Epidermal melanocyte (primary cell): ENCODE results near the gene PTPRR.

Source experiments
- DNase-seq: peaks from one replicate; pipeline ENCODE4 v3.0.0; 2011; ENCODE audit warnings: low spot score; ENCODE audit not compliant: insufficient read length

The PTPRR gene

GRCh38 chr12:70920251-70920851, at the start of gene PTPRR:
Gene PTPRR, minus strand, starts transcription at chr12:70920738. Its CDS starts 348 bp downstream, at chr12:70920390.
- no peak for DNase-seq

DNA sequence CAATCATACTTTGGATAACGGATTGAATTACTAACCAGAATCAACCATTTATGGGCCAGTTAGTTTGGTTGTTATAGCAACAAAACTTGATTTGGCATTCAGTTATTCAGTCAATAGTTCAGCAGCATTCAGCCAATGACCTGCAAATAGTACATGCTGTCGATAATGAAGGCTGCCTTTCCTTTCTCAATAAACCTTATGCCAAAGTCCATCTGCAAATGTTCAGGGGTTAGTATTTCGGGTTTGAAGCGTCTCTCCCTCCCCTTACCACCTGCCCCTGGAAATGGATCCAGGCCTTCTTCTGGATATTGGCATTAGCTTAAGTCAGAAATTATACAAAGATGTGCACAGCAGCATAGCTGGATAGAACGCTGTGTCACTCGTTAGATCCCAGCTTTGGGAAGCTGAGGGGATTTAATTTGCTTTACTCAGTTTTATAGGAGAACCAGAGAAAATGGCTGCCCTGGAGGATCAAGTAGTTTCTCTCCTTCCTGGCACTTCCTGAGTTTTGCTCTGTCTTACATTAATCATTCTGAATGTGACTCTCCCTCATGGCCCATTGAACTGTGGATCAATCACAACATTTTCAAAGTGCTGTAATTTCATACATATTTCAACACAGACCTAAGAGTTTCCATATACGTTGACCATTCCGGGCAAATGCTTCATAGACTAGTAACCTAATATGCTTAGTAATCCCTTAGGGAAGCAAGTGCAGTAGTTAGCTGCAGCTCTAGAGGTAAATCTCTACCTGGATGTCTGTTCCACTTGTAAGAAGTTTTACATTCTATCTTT, 46.7 kb upstream of the PTPRR start:
- DNase-seq: no peak

DNA sequence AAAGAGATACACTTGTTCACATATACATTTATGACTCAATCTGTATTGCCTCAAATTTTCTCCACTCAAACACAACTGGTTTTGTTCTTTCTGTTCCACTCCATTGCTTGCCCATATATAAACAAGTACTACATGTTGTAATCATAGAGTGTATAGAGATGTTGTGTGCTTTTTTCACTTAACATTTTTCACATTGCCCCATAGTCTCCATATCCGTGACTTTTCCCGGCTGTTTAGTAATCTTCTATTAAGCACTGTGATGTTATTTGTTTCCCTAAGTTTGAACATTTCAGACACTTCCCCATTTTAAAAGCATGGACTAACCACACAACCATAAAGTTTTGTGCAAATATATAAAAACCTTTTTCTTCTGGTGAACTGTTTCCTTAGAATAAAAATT, 45.5 kb upstream of the PTPRR start:
- DNase-seq: no peak

DNA sequence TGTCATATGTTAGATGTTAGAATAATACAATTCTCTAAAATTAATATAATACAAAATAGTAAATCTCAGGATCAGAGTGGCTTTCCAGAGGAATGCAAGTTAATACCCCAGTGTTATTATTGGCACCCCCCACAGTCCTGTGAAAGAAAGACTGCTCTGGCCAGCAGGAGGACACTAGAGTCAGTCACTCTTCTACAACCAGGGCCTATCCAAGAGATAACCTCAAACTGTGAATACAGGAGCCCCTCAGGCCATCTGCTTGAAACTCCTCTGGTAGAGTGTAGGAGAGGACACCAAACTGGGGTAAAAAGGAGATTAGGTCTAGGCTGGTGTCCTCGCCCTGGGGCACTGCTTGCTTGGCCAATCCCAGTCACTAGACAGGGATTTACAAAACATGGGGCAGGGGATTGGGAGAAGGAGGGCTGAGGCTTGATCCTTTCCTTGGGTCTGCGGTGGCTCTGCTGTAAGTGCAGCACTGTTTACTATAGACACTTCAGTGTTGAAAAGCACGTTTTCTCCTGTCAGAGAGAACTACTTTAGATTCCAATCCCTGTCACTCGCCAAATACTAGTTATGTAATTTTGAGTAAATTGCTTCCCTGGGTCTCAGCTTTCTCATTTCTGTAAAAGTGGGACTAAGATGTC, 44.5 kb upstream of the PTPRR start:
- no peak for DNase-seq

- DNase-seq: no peak
Measured at GRCh38 chr12:70963081-70963660, 42.6 kb upstream of the PTPRR start.

DNA sequence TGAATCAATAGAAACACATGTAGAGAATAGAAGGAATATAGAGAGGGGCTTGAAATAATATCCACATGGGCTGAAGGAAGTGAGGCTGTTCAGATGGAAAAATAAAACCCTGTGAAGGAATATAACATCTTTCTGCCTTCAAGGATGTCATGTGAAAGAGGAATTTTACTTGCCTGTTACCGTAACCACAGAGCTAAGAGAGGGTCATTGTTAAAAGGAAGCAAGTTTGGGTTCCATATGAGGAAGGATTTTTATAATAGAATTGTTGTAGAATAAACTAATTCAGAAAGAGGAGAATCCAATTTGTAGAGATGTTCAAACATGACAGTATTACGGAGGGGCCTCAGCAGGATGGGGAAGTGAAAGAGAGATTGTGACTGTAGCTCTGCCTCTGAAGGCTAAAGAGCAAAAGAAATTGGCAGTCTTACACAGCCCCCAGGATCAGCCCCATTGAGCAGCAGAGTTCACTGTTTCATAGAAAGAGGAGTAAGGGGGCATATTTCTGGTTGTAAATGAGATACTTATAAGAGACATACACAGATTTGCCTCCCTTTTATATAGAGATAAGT, 41.8 kb upstream of the PTPRR start:
- DNase-seq: no peak

DNA sequence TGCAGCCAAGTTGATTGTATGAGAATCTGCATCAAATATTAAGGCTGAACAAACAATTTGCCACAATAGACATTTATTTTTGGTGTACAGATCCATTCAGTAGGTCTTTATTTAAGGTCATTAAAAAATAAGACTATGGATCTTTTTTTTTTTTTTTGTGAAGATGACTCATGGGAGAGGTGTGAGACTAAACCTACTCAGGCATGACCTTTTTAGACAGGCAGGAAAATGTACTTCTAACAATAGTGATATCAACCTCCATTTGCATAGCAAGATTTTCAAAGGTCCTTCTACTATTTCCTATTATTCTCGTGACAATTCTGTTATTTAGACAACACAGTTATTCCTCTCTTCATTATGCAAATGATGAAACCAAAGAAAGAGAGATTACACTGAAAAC, 39.9 kb upstream of the PTPRR start:
- DNase-seq: no peak

- DNase-seq: no peak
Measured at GRCh38 chr12:70955415-70955814, 34.9 kb upstream of the PTPRR start.

- DNase-seq: no peak
Measured at GRCh38 chr12:70950451-70950850, 29.9 kb upstream of the PTPRR start.

DNA sequence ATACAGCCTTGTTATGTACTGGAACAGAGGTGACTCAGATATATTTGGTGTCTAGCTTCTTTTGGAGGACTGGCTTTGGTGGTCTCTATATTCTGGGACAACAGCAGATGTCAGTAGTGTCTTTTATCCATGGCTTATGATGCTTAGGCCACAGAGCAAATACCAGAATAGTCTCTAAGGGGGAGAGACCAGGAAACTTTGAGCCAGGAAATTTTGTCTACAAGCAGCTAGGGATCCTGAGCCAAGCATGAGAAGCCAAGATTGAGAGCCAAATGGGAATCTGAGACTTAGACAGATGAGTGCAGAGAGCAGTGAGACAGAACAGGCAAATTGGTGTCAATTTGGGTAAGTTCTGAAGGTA, 28.4 kb upstream of the PTPRR start:
- no peak for DNase-seq

- no peak for DNase-seq
Measured at GRCh38 chr12:70948236-70948975, 27.9 kb upstream of the PTPRR start.

DNA sequence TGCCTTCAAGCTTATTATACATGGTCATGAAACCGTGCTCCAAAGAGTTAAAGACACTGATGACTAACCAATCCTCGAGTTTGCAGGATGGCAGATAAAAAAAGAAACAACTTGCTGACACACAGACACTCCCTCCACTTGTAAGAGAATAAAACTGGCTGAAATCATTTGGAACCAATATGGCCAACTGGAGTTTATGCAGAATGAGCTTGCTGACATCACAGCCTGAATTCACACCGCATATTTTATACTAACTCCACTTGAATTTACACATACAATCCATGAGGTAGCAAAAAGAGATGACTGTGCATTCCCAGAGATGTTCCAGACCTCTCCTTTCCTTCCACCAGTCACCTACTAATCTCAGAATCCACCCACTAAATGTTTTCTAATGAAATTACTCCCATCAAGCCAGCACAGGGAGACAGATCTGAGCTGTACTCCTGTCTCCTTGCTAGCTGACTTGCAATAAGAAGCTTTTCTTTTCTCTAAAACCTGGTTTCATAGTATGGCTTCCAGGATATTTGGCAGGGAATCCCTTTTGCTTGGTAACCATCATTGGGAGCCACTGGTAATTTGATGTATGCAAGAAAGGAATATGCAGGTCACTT, 15.8 kb upstream of the PTPRR start:
- DNase-seq: no peak

GRCh38 chr12:70933133-70933532, 12.6 kb upstream of the PTPRR start:
- no peak for DNase-seq

DNA sequence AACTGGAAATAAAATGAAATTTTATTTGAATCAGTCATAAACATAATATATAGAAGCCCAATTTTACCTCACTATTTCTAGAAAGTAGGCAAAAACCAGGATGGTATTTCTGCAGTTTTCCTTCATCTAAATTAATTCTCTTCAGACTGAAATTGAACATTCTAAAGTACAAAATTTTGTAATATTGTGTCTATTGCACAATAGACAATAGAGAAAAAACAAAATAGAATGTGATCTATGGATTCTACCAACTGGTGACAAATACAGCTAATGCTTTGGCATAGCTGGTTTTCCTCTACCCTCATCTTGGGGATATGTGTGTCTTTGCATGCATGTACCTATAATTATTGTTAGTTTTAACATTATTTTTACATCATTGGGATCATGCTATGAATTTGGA, 8.5 kb upstream of the PTPRR start:
- no peak for DNase-seq

- DNase-seq: no peak
Measured at GRCh38 chr12:70928071-70928470, 7.5 kb upstream of the PTPRR start.

DNA sequence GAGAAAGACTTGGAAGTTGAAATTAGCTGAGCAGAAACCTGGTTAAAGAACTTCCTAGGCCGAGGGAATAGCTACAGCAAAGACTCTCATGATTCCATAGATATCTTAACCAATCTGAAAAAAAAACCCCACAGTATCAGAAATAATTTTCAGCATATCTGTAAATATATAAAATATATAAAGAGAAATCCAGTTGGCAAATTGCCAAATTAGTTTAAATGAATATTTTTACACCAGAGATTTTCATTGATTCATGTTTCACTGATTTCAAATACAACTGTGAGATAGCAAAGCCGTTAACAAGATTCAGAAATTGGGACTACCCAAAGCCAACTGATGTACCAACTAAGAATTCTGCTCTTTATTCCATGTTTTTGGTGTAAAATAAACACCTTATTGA, 6.8 kb upstream of the PTPRR start:
- DNase-seq: no peak

DNA sequence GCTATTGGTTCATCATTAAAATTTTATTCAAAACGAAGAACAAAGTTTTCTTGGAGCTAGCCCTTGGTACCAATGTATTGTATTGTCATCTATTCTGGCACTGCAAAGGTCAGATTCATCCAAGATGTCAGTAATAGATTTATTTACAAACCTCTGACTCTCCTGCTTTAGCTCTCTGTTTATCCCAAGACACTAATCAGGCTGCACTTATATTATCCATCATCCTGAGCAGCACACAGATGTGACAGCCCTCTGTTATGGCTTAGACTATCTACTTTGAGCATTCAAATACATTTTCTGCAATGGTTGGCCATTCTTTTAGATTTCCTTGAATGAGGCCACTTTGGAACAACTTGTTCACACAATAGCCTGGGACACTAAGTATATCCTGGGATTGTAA, 5.0 kb upstream of the PTPRR start:
- DNase-seq: no peak

DNA sequence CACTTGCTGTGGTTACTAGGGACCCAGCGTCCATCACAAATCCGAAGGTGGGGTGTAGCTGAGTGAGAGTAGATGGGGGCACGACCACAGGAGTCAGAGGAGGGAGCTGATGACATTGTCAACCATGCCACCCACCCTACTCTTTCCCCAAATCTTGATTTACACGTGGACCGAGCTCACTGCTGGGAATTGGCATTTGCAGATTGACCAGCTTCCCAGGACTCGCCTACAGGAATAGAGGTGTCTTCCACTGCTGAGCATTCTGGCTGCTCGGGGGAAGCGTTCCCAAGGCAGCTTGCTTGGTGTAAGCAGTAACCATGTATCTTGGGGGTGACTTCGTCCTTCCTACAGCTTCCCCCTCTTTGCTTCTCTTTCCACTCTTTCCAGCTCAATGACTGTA, 353 bp upstream of the PTPRR start:
- DNase-seq: no peak

GRCh38 chr12:70919597-70920035, 922 bp downstream of the PTPRR start:
- DNase-seq: no peak

GRCh38 chr12:70919176-70919575, 1.4 kb downstream of the PTPRR start:
- no peak for DNase-seq

- no peak for DNase-seq
Measured at GRCh38 chr12:70918321-70918720, 2.2 kb downstream of the PTPRR start.
